Hepatocyte (in vitro differentiated cells): Measurements from ENCODE around the gene NAP1L1. TPM values are rescaled to one million over a fixed set of nuclear protein-coding genes. Genes with fewer than 3 reads are reported as not detected.

Experiments
- DNase-seq: peaks from one replicate; pipeline ENCODE4 v3.0.0-alpha.2; 2016; ENCODE audit warnings: low spot score
- H2AFZ ChIP-seq: fragments of 200-600 bp; sonication (generic); 2 replicates; pipeline ENCODE4 v1.6.0; 2016; ENCODE audit warnings: antibody characterized with exemption, mild to moderate bottlenecking
- H3K27ac ChIP-seq: fragments of 200-600 bp; sonication (generic); 2 replicates; pipeline ENCODE4 v1.5.1; 2016; ENCODE audit warnings: mild to moderate bottlenecking
- H3K27me3 ChIP-seq: fragments of 200-600 bp; sonication (generic); 2 replicates; pipeline ENCODE4 v1.6.1; 2016
- H3K36me3 ChIP-seq: fragments of 200-600 bp; sonication (generic); replicated peaks from 2 replicates; pipeline ENCODE4 v1.5.1; 2016; ENCODE audit warnings: low read depth; ENCODE audit not compliant: insufficient read depth
- H3K4me1 ChIP-seq: fragments of 200-600 bp; sonication (generic); 2 replicates; pipeline ENCODE4 v1.5.1; 2016; ENCODE audit warnings: mild to moderate bottlenecking, moderate library complexity; ENCODE audit not compliant: insufficient read depth
- H3K4me2 ChIP-seq: fragments of 200-600 bp; sonication (generic); 2 replicates; pipeline ENCODE4 v1.6.0; 2016
- H3K4me3 ChIP-seq: fragments of 200-600 bp; sonication (generic); 2 replicates; pipeline ENCODE4 v1.5.1; 2016; ENCODE audit warnings: mild to moderate bottlenecking
- H3K79me2 ChIP-seq: fragments of 200-600 bp; sonication (generic); 2 replicates; pipeline ENCODE4 v1.6.0; 2017; ENCODE audit warnings: mild to moderate bottlenecking
- H3K9me2 ChIP-seq: fragments of 200-600 bp; sonication (generic); replicated peaks from 2 replicates; pipeline ENCODE4 v1.6.0; 2017; ENCODE audit warnings: mild to moderate bottlenecking; ENCODE audit not compliant: insufficient read depth
- H3K9me3 ChIP-seq: fragments of 200-600 bp; sonication (generic); 2 replicates; pipeline ENCODE4 v1.5.1; 2016; ENCODE audit warnings: low read depth, mild to moderate bottlenecking
- H4K20me1 ChIP-seq: fragments of 200-600 bp; sonication (generic); 2 replicates; pipeline ENCODE4 v1.6.0; 2016; ENCODE audit warnings: mild to moderate bottlenecking; ENCODE audit not compliant: insufficient read depth, poor library complexity, severe bottlenecking
- EZH2 ChIP-seq: fragments of 200-600 bp; sonication (generic); IDR thresholded peaks from 2 replicates; pipeline ENCODE4 v1.6.1; 2016; ENCODE audit warnings: antibody characterized with exemption, mild to moderate bottlenecking, borderline replicate concordance
- EZH2phosphoT487 ChIP-seq: fragments of 200-600 bp; sonication (generic); IDR thresholded peaks from one replicate; pipeline ENCODE4 v1.6.1; 2018; ENCODE audit warnings: antibody characterized with exemption, mild to moderate bottlenecking, low read depth, moderate library complexity; ENCODE audit not compliant: unreplicated experiment, severe bottlenecking
- whole genome bisulfite sequencing: methylation state at CpG from one replicate; pipeline ENCODE4 v1.1.6; 2016; ENCODE audit warnings: low lambda C conversion rate; ENCODE audit errors: missing lambda C conversion rate; 5-methylcytosine and 5-hydroxymethylcytosine counted together
- polyA plus RNA-seq: library from polyadenylated mRNA; unstranded; fragments of >200 nt; fragmentation: Nextera tagmentation; extraction: Ambion mirVana; gene quantifications from 2 replicates; pipeline ENCODE4 v1.2.1, GENCODE V29; 2016
- total RNA-seq: library from RNA; depleted of rRNA; stranded (reverse); fragments of >200 nt; gene quantifications from 2 replicates; pipeline ENCODE4 v1.2.3, GENCODE V29; 2014
- TF ChIP-seq, protein P1 (sequence below): fragments of 200-600 bp; sonication (generic); IDR thresholded peaks from 2 replicates; pipeline ENCODE4 v1.5.1; 2016; ENCODE audit warnings: antibody characterized with exemption, mild to moderate bottlenecking; ENCODE audit not compliant: poor library complexity

Gene NAP1L1
- total and polyA plus RNA-seq, 2 experiments from 2014 or later, result 117 to 352 TPM

DNA sequence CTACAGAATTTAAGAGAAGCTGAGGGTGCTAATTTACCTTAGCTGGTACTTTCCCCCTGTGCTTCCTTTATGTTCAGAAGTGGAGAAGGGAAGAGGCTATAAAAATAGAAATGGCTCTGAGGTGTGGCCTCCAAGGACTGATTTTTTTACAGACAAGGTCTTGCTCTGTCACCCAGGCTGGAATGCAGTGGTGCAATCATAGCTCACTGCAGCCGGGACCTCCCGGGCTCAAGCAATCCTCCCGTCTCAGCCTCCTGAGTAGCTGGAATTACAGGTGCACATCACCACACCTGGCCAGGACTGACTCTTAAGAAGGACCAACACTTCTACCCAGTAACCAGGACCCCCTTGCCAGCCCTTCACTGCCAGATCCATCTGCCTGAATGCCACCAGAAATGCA is 23.9 kb upstream of the NAP1L1 start:
- Histone ChIP-seq H3K36me3 (no peaks in the 10 kb centered on the region), H4K20me1 (no peaks in the 10 kb centered on the region), H2AFZ (no peak overlapping the region), H3K27ac (no peak overlapping the region), H3K4me2 (no peak overlapping the region), H3K4me3 (no peak overlapping the region), H3K27me3 (no peaks in the 10 kb centered on the region), H3K9me2 (no peaks in the 10 kb centered on the region), H3K4me1 (no peaks in the 10 kb centered on the region), H3K79me2 (no peaks in the 10 kb centered on the region), H3K9me3 (no peaks in the 10 kb centered on the region)
- TF ChIP-seq EZH2 (no peak), EZH2phosphoT487 (no peak)
- TF ChIP-seq, protein P1, sequence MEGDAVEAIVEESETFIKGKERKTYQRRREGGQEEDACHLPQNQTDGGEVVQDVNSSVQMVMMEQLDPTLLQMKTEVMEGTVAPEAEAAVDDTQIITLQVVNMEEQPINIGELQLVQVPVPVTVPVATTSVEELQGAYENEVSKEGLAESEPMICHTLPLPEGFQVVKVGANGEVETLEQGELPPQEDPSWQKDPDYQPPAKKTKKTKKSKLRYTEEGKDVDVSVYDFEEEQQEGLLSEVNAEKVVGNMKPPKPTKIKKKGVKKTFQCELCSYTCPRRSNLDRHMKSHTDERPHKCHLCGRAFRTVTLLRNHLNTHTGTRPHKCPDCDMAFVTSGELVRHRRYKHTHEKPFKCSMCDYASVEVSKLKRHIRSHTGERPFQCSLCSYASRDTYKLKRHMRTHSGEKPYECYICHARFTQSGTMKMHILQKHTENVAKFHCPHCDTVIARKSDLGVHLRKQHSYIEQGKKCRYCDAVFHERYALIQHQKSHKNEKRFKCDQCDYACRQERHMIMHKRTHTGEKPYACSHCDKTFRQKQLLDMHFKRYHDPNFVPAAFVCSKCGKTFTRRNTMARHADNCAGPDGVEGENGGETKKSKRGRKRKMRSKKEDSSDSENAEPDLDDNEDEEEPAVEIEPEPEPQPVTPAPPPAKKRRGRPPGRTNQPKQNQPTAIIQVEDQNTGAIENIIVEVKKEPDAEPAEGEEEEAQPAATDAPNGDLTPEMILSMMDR, result no peak
- no peak for DNase-seq
- WGBS, result 76% methylated on average over 3 of the region's 3 CpGs

- Histone ChIP-seq H3K36me3 (no peaks in the 10 kb centered on the region), H3K27ac (no peak overlapping the region), H3K4me3 (no peak overlapping the region), H4K20me1 (no peaks in the 10 kb centered on the region), H3K27me3 (no peaks in the 10 kb centered on the region), H3K9me2 (no peaks in the 10 kb centered on the region), H3K4me2 (no peak overlapping the region), H3K79me2 (no peaks in the 10 kb centered on the region), H3K9me3 (no peaks in the 10 kb centered on the region), H3K4me1 (no peaks in the 10 kb centered on the region), H2AFZ (no peak overlapping the region)
- TF ChIP-seq EZH2 (no peak), EZH2phosphoT487 (no peak)
- TF ChIP-seq, protein P1, result no peak
- DNase-seq, result no peak
- 46% methylated on average over 3 of the region's 3 CpGs for WGBS
Measured at GRCh38 chr12:76106631-76107030, 22.1 kb upstream of the NAP1L1 start.

DNA sequence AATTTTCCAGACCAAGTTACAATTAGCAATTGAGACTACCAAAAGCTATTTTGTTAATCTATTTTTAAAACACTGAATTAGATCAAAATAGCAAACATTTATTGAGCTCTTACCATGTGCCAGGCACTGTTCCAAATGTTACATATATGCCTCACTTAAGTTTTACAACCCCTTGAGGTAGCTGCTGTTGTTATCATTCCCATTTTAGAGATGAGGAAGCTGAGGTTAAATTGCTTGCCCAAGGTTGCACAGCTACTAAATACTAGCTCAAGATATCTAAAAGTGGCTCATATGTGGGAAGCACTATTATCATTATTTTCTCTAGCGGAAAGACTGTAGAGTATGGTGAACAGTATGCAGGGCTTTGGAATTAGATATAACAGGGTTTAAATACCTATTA is 19.5 kb upstream of the NAP1L1 start:
- H3K36me3 ChIP-seq, result no peaks in the 10 kb centered on the region
- H3K27ac ChIP-seq, result no peak overlapping the region
- no peaks in the 10 kb centered on the region for H3K4me1 ChIP-seq
- TF ChIP-seq EZH2phosphoT487 (no peak), EZH2 (no peak)
- TF ChIP-seq, protein P1, result no peak
- no peaks in the 10 kb centered on the region for H3K79me2 ChIP-seq
- no peaks in the 10 kb centered on the region for H3K9me2 ChIP-seq
- H3K9me3 ChIP-seq, result no peaks in the 10 kb centered on the region
- H3K4me2 ChIP-seq, result no peak overlapping the region
- no peaks in the 10 kb centered on the region for H3K27me3 ChIP-seq
- no peak for DNase-seq
- 100% methylated on average over 1 of the region's 1 CpG for WGBS
- no peak overlapping the region for H2AFZ ChIP-seq
- H4K20me1 ChIP-seq, result no peaks in the 10 kb centered on the region
- no peak overlapping the region for H3K4me3 ChIP-seq
